SU-DHL-6 (cell line): ENCODE measurements around the gene CYP19A1.

Experiments used
- EZH2phosphoT487 ChIP-seq: fragments of 200-600 bp; sonication (generic), shearing (Covaris generic); conservative IDR thresholded peaks from 2 replicates; pipeline ENCODE4 v1.6.1; 2018; ENCODE audit warnings: mild to moderate bottlenecking, antibody characterized with exemption, low read length, moderate library complexity, mixed read lengths
- TF ChIP-seq, protein P1 (sequence below): fragments of 200-600 bp; sonication (generic); IDR thresholded peaks from one replicate; pipeline ENCODE4 v1.5.1; 2017; ENCODE audit warnings: antibody characterized with exemption, mild to moderate bottlenecking, low read length, moderate library complexity; ENCODE audit not compliant: insufficient read depth, poor library complexity, severe bottlenecking

- TF ChIP-seq, protein P1, sequence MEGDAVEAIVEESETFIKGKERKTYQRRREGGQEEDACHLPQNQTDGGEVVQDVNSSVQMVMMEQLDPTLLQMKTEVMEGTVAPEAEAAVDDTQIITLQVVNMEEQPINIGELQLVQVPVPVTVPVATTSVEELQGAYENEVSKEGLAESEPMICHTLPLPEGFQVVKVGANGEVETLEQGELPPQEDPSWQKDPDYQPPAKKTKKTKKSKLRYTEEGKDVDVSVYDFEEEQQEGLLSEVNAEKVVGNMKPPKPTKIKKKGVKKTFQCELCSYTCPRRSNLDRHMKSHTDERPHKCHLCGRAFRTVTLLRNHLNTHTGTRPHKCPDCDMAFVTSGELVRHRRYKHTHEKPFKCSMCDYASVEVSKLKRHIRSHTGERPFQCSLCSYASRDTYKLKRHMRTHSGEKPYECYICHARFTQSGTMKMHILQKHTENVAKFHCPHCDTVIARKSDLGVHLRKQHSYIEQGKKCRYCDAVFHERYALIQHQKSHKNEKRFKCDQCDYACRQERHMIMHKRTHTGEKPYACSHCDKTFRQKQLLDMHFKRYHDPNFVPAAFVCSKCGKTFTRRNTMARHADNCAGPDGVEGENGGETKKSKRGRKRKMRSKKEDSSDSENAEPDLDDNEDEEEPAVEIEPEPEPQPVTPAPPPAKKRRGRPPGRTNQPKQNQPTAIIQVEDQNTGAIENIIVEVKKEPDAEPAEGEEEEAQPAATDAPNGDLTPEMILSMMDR = no peak
- no peak for TF ChIP-seq EZH2phosphoT487
Observed at GRCh38 chr15:51369451-51369761, 31.0 kb upstream of the CYP19A1 start.
